A549 (cell line): ENCODE measurements around the gene CKMT2. TPM values are rescaled to one million over a fixed set of nuclear protein-coding genes. Genes with fewer than 3 reads are reported as not detected.

Source experiments
- ATAC-seq, 2 experiments: fragments of 200-7000 bp in 1 of 2; fragments of >200 bp in 1 of 2; cut with Nextera tagmentation in 1 of 2; cut with Tn5 transposase in 1 of 2; 3 replicates each; pipeline versions ENCODE4 v1.8.0 to v1.9.1; 2018 to 2020; ENCODE audit warnings: mild to moderate bottlenecking in 1 of 2, moderate library complexity in 1 of 2
- CTCF ChIA-PET: fragments of 300-600 bp; sonication (Branson Sonifier 250); formaldehyde crosslinking; extraction: SDS; loops from one replicate; lab custom pipeline; 2021; ENCODE audit warnings: antibody characterized with exemption, inconsistent platforms; lab: Yijun Ruan, JAX
- POLR2A ChIA-PET: fragments of 350-600 bp; formaldehyde crosslinking; extraction: SDS; loops from one replicate; lab custom pipeline; 2021; ENCODE audit warnings: antibody characterized with exemption, inconsistent platforms; lab: Yijun Ruan, JAX
- DNase-seq, 2 experiments: peaks; one replicate each; pipeline versions ENCODE4 v3.0.0 to v3.0.0-alpha.2; 2011 to 2016; ENCODE audit warnings: low read depth in 1 of 2, low spot score in 1 of 2
- FAIRE-seq: peaks from 2 replicates; lab custom pipeline; 2011; peaks lifted over from hg19 to GRCh38; lab: Jason Lieb, UNC
- H3K27ac ChIP-seq, 2 experiments: fragments of >200 bp; sonication (Bioruptor Twin); formaldehyde crosslinking; 3 replicates each; pipeline ENCODE4 v1.5.1; 2016 to 2017
- H3K4me1 ChIP-seq: fragments of >200 bp; sonication (Bioruptor Twin); formaldehyde crosslinking; 3 replicates; pipeline ENCODE4 v1.6.1; 2016
- H3K4me2 ChIP-seq: fragments of >200 bp; sonication (Bioruptor Twin); formaldehyde crosslinking; 3 replicates; pipeline ENCODE4 v1.6.1; 2016
- H3K4me3 ChIP-seq: fragments of >200 bp; sonication (Bioruptor Twin); formaldehyde crosslinking; 3 replicates; pipeline ENCODE4 v1.5.1; 2016
- H3K9me3 ChIP-seq: fragments of >200 bp; sonication (Bioruptor Twin); formaldehyde crosslinking; 3 replicates; pipeline ENCODE4 v1.6.1; 2016
- BHLHE40 ChIP-seq: IDR thresholded peaks from 2 replicates; pipeline ENCODE4 v1.6.1; 2012; ENCODE audit warnings: low read depth, low read length, inconsistent platforms
- CHD2 ChIP-seq: fragments of 150-350 bp; IDR thresholded peaks from 2 replicates; pipeline ENCODE4 v1.6.1; 2014; ENCODE audit warnings: low read length; ENCODE audit not compliant: partially characterized antibody
- EHMT2 ChIP-seq: fragments of 200-600 bp; sonication (generic); IDR thresholded peaks from 2 replicates; pipeline ENCODE4 v1.6.1; 2016; ENCODE audit warnings: antibody characterized with exemption, low read depth, mild to moderate bottlenecking, moderate library complexity
- EP300 ChIP-seq, 2 experiments: fragments of >200 bp; sonication (Bioruptor Twin); formaldehyde crosslinking; IDR thresholded peaks; 2 replicates in 1 of 2; 3 replicates in 1 of 2; pipeline ENCODE4 v1.6.1; 2016 to 2017
- FOSB ChIP-seq: fragments of 250-450 bp; sonication (Bioruptor Pico); IDR thresholded peaks from 2 replicates; pipeline ENCODE4 v1.5.0; 2020; ENCODE audit warnings: mild to moderate bottlenecking, moderate library complexity
- FOSL2 ChIP-seq, 2 experiments: fragments of 450-650 bp in 1 of 2; fragments of >200 bp in 1 of 2; sonication (Bioruptor Twin) in 1 of 2; formaldehyde crosslinking; IDR thresholded peaks; 2 replicates each; pipeline versions ENCODE4 v1.5.0 to v1.6.1; 2016 to 2020; ENCODE audit warnings: mild to moderate bottlenecking in 1 of 2, moderate library complexity in 1 of 2
- FOXS1 ChIP-seq: fragments of 250-450 bp; sonication (Bioruptor Pico); IDR thresholded peaks from 2 replicates; pipeline ENCODE4 v1.5.0; 2020; ENCODE audit warnings: mild to moderate bottlenecking, moderate library complexity
- HDAC2 ChIP-seq: fragments of 200-600 bp; sonication (generic); IDR thresholded peaks from 2 replicates; pipeline ENCODE4 v1.6.1; 2016
- HOXA7 ChIP-seq: fragments of 250-450 bp; sonication (Bioruptor Pico); IDR thresholded peaks from 2 replicates; pipeline ENCODE4 v1.5.0; 2020; ENCODE audit warnings: mild to moderate bottlenecking, moderate library complexity
- HOXB5 ChIP-seq: fragments of 250-450 bp; sonication (Bioruptor Pico); IDR thresholded peaks from 2 replicates; pipeline ENCODE4 v1.5.0; 2020; ENCODE audit warnings: mild to moderate bottlenecking, moderate library complexity
- JUN ChIP-seq, 2 experiments: fragments of >200 bp; sonication (Bioruptor Twin); formaldehyde crosslinking; IDR thresholded peaks; 2 replicates in 1 of 2; 3 replicates in 1 of 2; pipeline ENCODE4 v1.6.1; 2016 to 2017
- JUNB ChIP-seq: fragments of >200 bp; sonication (Bioruptor Twin); formaldehyde crosslinking; IDR thresholded peaks from 2 replicates; pipeline ENCODE4 v1.6.1; 2016
- MAFK ChIP-seq: fragments of 450-650 bp; IDR thresholded peaks from 2 replicates; pipeline ENCODE4 v1.6.1; 2014; ENCODE audit not compliant: partially characterized antibody
- NR3C1 ChIP-seq: fragments of >200 bp; sonication (Bioruptor Twin); formaldehyde crosslinking; IDR thresholded peaks from 3 replicates; pipeline ENCODE4 v1.6.1; 2017
- POLR2AphosphoS2 ChIP-seq: conservative IDR thresholded peaks from 2 replicates; pipeline ENCODE4 v1.6.1; 2012; ENCODE audit warnings: low read length, improper control_type of control experiment, inconsistent platforms
- RCOR1 ChIP-seq: fragments of 150-350 bp; IDR thresholded peaks from 2 replicates; pipeline ENCODE4 v1.6.1; 2014; ENCODE audit warnings: antibody characterized with exemption, low read length, low read depth
- RNF2 ChIP-seq: fragments of 200-600 bp; sonication (generic); IDR thresholded peaks from 2 replicates; pipeline ENCODE4 v1.6.1; 2016; ENCODE audit warnings: low read depth, mild to moderate bottlenecking, antibody characterized with exemption, moderate library complexity, borderline replicate concordance
- SMC3 ChIP-seq: fragments of >200 bp; sonication (Bioruptor Twin); formaldehyde crosslinking; IDR thresholded peaks from 3 replicates; pipeline ENCODE4 v1.6.1; 2018; ENCODE audit warnings: inconsistent platforms
- TFCP2L1 ChIP-seq: fragments of 250-450 bp; sonication (Bioruptor Pico); IDR thresholded peaks from 2 replicates; pipeline ENCODE4 v1.5.0; 2021; ENCODE audit warnings: mild to moderate bottlenecking
- ZC3H11A ChIP-seq: fragments of 450-650 bp; IDR thresholded peaks from 2 replicates; pipeline ENCODE4 v1.6.1; 2014; ENCODE audit warnings: antibody characterized with exemption, mild to moderate bottlenecking
- ZFP36 ChIP-seq: fragments of 450-650 bp; IDR thresholded peaks from 2 replicates; pipeline ENCODE4 v1.6.1; 2014; ENCODE audit warnings: borderline replicate concordance; ENCODE audit not compliant: partially characterized antibody
- WGBS: methylation state at CpG from one replicate; pipeline ENCODE4 v1.1.6; 2017; ENCODE audit errors: missing lambda C conversion rate; 5-methylcytosine and 5-hydroxymethylcytosine counted together
- polyA plus RNA-seq, 4 experiments: library from polyadenylated mRNA; depleted of rRNA in 3 of 4; stranded (reverse); fragments of >200 nt; fragmentation: RNase III in 1 of 4; extraction: RNeasy Plus Mini Kit Qiagen cat#74134 plus additional on column Dnase treatment in 1 of 4; gene quantifications; 2 replicates in 3 of 4; 3 replicates in 1 of 4; pipeline ENCODE4 v1.2.3, GENCODE V29; 2011 to 2017
- TF ChIP-seq, protein P1 (sequence below): fragments of 150-350 bp; IDR thresholded peaks from 2 replicates; pipeline ENCODE4 v1.6.1; 2014; ENCODE audit warnings: low read depth, mild to moderate bottlenecking, low read length
- TF ChIP-seq, protein P2 (sequence below): IDR thresholded peaks from 2 replicates; pipeline ENCODE4 v1.6.1; 2012; ENCODE audit warnings: low read depth, borderline replicate concordance
- TF ChIP-seq, protein P3 (sequence below): fragments of >200 bp; sonication (Bioruptor Twin); formaldehyde crosslinking; IDR thresholded peaks from 3 replicates; pipeline ENCODE4 v1.6.1; 2016

Gene CKMT2
- polyA plus RNA-seq, 2 of the 4 experiments (the other 2 are of a cell fraction), result not detected

DNA sequence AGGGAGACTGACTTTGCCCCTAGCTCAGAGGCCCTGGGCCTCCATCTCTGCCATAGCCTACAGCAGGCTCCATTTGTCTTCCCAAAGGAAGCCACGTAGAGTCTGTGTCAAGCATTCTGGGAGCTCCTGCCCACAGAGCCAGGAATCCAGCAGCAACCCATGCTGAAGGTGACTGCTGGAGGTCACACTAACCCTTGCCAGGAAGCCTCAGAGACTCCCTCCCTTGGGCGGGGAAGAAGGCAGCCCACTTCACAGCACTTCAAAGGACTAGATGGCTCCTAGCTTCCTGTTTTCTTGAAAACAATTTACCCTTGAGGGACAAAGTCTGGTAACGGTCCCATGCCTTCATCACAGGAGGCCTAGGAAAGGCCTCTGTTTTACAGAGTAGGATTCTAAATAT, 1.7 kb downstream of the CKMT2 start (continued):
- no peak for TF ChIP-seq NR3C1

DNA sequence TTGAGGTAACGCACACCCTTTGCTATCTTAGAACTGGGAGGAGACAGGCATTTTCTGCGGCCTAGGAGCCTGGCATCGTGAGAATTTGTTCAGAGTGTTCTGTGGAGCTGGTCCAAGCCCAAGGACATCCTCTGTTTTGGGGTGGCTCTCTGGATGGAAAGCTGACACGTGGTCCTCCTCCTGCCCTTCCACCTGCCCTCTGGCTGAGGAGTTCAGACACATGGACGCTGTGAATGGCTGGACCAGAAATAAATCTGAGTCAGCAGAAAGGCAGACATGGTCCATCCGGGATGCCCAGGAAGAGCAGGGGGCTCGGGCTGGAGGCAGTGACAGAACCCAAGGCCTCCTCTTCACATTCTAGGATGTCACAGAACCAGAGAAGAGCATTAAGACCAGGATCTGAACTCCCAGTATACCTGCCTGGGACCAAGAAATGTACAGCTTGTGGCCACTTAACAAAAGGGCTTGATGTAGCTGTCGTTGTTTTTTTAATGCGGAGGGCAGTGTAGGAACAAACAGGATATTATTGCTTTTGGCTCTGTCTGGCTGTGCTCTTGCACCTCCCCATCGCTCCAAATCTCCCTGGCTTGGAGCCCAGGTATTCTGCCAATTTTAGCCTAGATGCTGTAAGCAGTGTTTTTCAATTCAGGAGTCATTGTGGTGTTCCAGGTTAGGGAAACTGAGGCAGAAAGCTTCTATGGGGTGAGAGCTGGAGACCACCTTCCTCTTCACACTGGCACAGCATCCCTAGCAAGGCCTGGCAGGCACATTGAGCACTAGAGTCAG, 2.4 kb downstream of the CKMT2 start:
- FAIRE-seq, result no peak
- ATAC-seq, result no peak
- Histone ChIP-seq H3K4me2 (no peak overlapping the region), H3K4me3 (no peak overlapping the region), H3K9me3 (no peaks in the 10 kb centered on the region), H3K27ac (no peak overlapping the region), H3K4me1 (no peaks in the 10 kb centered on the region)
- ChIA-PET CTCF (interaction anchor here (0.6 to 1.4 kb wide), 5 partner anchors 9 to 66 kb away, joined by 3 to 4 read pairs (median 3); partner anchors contain the start of gene ZCCHC9), POLR2A (no interaction called here)
- TF ChIP-seq MAFK, result peak; percentile 87
- TF ChIP-seq, protein P1, sequence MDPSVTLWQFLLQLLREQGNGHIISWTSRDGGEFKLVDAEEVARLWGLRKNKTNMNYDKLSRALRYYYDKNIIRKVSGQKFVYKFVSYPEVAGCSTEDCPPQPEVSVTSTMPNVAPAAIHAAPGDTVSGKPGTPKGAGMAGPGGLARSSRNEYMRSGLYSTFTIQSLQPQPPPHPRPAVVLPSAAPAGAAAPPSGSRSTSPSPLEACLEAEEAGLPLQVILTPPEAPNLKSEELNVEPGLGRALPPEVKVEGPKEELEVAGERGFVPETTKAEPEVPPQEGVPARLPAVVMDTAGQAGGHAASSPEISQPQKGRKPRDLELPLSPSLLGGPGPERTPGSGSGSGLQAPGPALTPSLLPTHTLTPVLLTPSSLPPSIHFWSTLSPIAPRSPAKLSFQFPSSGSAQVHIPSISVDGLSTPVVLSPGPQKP, result no peak
- no peak for DNase-seq
- WGBS, result 76% methylated on average over 10 of the region's 10 CpGs

DNA sequence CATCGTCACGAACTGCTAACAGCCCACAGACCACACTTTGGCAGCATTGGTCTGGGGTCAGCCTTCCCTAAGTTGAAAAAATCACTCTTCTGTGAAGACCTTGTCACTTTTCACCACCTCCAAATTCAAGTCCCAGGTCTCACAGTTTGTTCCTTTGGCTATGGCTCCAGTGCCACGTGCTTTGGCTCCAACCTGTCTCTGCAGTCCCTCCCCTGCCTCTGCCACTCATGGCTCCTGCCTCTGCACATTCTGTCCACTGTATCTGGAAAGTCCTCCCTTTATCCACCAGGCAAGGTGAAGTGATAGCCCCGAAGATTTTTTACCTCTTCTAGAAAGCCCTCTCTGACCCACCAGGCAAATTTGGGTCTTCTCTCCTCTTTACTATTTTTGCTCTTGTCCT, 5.3 kb downstream of the CKMT2 start:
- WGBS, result 82% methylated on average over 4 of the region's 4 CpGs
- ChIA-PET POLR2A (no interaction called here), CTCF (interaction anchor here (1.2 to 1.7 kb wide), 3 partner anchors 12 to 527 kb away, joined by 3 to 4 read pairs (median 3); no protein-coding TSS in a partner anchor)
- ATAC-seq (no peak), DNase-seq (no peak), FAIRE-seq (no peak)
- TF ChIP-seq, protein P1, result no peak
- TF ChIP-seq HDAC2 (no peak), HOXA7 (no peak), JUN (IDR thresholded peaks at IDR 0.05) (no peak), ZFP36 (no peak), CHD2 (no peak), FOXS1 (CRISPR knock-in tag) (no peak), SMC3 (no peak), FOSL2 (IDR thresholded peaks at IDR 0.05) (no peak), FOSL2 (CRISPR knock-in tag; IDR thresholded peaks at IDR 0.05) (no peak), TFCP2L1 (CRISPR knock-in tag) (no peak), RNF2 (no peak), EP300 (IDR thresholded peaks at IDR 0.05) (no peak)
- TF ChIP-seq, protein P2, sequence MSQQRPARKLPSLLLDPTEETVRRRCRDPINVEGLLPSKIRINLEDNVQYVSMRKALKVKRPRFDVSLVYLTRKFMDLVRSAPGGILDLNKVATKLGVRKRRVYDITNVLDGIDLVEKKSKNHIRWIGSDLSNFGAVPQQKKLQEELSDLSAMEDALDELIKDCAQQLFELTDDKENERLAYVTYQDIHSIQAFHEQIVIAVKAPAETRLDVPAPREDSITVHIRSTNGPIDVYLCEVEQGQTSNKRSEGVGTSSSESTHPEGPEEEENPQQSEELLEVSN, result no peak
- Histone ChIP-seq H3K27ac (no peak overlapping the region), H3K4me2 (no peak overlapping the region), H3K9me3 (no peaks in the 10 kb centered on the region), H3K4me3 (no peak overlapping the region), H3K4me1 (no peaks in the 10 kb centered on the region)

DNA sequence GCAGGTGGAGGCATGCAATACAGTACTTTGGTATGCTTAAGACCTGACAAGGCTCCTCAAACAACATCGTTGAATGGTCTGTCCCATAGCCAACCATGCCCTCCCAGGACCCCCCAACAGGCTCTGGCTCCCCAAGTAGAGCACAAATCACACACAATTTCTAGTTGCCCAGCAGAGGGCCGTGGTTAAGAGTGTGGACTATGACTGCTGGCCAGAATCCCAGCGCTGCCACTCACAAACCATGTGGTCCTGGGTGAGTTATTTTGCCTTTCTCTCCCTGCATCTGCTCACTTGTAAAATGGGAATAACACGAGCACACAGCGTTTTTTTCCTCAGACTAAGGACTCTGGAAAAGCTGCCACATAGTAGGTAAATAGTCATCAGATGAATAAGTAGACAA, 6.5 kb downstream of the CKMT2 start:
- Histone ChIP-seq H3K9me3 (no peaks in the 10 kb centered on the region), H3K4me3 (no peak overlapping the region), H3K4me1 (peaks cover 3% of the 10 kb centered on the region; the same call in 1 of the 3 replicates), H3K27ac (no peak overlapping the region)
- FAIRE-seq, result no peak
- WGBS, result 72% methylated on average over 5 of the region's 5 CpGs
- DNase-seq, result no peak
- ATAC-seq, result peak in 1 of 2 experiments; percentile 42; a peak in 3 of 6 replicates
- TF ChIP-seq JUNB (no peak), HDAC2 (no peak), HOXB5 (CRISPR knock-in tag) (no peak), RCOR1 (no peak), ZC3H11A (no peak), EHMT2 (no peak), POLR2AphosphoS2 (no peak), FOSB (CRISPR knock-in tag) (no peak), BHLHE40 (no peak)
- TF ChIP-seq, protein P1, result no peak
- TF ChIP-seq, protein P3, sequence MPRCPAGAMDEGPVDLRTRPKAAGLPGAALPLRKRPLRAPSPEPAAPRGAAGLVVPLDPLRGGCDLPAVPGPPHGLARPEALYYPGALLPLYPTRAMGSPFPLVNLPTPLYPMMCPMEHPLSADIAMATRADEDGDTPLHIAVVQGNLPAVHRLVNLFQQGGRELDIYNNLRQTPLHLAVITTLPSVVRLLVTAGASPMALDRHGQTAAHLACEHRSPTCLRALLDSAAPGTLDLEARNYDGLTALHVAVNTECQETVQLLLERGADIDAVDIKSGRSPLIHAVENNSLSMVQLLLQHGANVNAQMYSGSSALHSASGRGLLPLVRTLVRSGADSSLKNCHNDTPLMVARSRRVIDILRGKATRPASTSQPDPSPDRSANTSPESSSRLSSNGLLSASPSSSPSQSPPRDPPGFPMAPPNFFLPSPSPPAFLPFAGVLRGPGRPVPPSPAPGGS, result no peak
- TF ChIP-seq, all 56 proteins: peak for 0
- H3K4me2 ChIP-seq, result no peak overlapping the region
- CTCF ChIA-PET, result interaction anchor here (1.7 kb wide), 1 partner anchor 11 kb away, joined by 4 read pairs; no protein-coding TSS in a partner anchor
- POLR2A ChIA-PET, result no interaction called here
